ENCODE data around the gene LPP.

DNA sequence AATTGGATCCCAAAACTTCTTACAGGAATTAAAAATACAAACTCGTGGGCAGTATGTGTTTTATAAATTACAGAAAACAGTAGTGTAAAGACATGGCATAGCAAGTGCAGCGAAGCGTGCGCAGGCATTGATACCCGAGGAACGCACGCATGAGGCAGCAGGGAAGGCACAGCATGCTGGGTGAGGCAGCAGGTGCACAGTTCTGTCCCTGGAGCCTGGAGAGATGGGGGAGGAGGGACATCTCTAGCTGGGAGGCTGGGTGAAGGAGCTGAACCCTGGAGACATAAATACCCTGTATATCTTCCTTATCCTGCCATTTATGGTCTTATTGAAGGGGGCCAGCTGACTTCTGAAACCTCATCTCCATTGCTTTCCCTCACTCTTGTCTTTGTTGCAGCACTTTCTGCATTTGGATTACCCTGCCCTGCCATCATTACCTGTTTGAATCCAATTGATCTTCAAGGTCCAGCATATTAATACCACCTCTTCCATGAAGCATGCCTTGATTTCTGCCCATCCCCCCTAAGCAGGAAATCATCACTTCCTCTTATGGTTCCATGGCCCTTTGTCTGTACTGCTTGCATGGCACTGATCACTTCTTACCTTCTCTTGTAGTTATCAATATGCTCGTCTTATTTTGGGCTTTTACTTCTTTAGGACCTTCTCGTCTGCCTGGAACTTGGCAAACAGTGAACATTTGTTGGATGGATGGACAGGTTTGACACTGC is 20.5 kb downstream of the LPP start:
- TF ChIP-seq EZH2 (IDR thresholded peaks at IDR 0.05), result no peak
- TF ChIP-seq POLR2AphosphoS5 (IDR thresholded peaks at IDR 0.05; ENCODE audit: borderline replicate concordance, low read depth, low read length), result no peak
- TF ChIP-seq FOXP2 (optimal IDR thresholded peaks at IDR 0.05; ENCODE audit: control extremely low read depth, extremely low read length, insufficient read depth), result no peak

All from SK-N-MC (cell line).